CD4-positive, alpha-beta T cell treated with Interleukin-15 for 1 hour (primary cell): ENCODE results near the gene OSBPL5.
"Not testable (repeated sequence)": the region's sequence is repeated elsewhere in the genome, so short reads cannot be mapped to it uniquely, and the experiment has no call there.

Experiments
- DNase-seq: peaks from one replicate; pipeline ENCODE4 v3.0.0-alpha.2; 2020

The OSBPL5 gene

DNA sequence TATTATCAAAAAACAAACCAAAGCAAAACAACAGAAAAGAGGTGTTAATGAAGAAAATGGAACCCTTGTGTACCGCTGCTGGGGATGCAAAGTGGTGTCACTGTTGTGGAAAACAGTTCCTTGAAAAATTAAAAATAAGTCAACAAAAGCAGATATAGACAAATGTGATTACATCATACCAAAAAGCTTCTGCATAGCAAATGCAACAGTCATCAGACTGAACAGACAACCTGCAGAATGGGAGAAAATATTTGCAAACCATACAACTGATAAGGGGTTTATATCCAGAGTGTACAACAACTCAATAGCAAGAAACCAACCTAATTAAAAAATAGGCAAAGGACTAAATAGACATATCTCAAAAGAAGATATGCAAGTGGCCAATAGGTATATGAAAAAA is 85.0 kb downstream of the OSBPL5 start:
- DNase-seq, result no peak

DNA sequence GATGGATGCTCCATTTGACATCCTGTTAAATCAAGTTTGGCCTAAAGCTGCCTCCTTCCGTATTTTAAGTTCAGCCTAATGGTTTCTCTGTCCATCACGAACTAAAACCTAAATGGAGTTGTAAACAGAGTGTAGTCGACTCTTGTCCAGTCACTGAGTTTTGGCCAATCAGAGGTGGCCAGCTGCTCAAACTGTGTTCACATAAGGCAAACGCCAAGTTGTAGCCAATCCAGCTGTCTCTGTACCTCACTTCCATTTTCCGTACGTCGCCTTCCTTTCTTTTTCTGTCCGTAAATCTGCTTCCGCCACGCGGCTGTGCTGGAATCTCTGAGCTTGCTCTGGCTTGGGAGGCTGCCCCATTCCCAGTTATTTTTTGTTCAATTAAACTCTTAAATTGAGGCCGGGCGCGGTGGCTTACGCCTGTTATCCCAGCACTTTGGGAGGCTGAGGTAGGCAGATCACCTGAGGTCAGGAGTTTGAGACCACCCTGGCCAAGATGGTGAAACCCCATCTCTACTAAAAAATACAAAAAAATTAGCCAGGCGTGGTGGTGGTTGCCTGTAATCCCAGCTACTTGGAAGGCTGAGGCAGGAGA is 87.2 kb downstream of the OSBPL5 start:
- no peak for DNase-seq

DNA sequence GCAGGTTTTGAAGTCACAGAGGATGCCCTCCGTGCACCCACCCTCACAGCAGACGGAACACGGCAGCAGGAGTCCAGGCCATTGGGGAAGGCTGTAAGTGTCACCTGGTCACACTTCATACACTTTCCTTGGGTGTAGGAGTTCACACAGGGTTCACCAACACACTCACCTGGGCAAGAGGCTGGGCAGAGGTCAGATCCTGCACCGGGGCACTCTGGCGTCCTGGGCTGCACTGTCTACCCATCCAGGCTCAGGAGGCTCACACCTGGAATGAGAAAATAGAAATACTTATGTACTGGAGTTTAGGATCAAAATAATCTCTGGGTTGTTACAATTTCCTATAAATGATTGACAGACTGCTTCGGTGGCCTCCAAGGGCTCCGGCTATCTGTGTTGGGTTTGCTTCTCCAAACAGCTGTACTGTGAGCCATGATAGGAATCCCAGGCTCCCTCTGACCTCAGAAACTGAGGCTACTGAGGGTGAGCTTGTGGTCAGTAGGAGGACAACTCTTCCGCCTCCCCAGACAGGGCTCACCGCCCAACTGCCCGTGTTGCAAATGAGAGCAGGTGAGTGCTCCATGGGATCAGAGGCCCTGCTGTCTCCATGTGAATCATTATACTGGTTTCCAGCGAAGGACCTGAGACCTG is 87.8 kb downstream of the OSBPL5 start:
- DNase-seq, result no peak

DNA sequence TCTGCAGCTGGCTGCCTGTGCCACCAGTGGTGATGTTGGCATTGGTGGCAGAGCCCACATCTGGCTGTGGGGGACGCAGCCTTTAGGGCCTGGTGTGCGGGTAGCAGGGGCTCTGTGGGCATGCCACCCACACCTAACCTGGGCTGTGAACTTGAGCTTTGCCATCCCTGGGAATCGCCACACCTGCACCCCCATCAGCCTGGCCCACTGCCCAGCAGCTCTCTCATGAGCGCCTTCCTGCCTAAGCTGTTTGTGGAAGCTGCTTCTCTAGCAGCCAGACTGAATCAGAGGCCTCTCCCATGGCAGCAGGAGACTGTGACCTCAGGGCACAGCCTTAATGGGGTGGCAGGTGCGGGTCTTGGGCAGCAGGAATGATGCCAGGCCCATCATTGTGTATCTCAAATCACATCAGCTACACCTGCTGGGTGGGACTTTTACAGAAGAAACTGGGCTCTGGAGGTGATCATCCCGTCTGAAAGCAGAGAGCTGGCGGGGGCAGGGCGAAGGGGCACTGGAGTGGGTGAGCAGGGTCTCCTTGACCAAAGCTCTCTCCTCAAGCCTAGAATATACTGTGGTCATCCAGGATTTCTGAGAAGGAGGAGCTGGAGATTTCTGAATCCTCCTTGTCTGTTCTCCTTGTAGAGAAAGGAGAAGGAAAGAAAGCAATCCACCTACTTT is 90.1 kb downstream of the OSBPL5 start:
- no peak for DNase-seq

DNA sequence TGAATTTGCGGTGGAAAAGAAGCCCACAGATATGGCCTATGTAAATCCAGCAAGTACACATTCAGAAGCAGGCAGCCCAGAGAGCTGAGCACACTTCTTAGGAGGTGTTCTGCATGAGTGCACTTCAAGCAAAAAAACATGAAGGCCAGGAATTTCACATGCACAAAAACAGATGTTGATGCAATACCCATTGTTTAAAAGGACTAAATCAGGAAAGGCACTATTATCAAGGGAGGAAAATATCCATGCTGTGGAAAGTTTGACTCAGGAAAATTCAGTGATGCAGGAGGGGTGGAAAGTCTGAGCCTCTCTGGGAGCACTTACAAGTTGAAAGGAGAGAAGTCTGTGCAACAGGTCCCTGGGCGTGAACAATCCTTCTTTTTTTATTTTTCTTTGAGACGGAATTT is 92.1 kb downstream of the OSBPL5 start:
- no peak for DNase-seq

DNA sequence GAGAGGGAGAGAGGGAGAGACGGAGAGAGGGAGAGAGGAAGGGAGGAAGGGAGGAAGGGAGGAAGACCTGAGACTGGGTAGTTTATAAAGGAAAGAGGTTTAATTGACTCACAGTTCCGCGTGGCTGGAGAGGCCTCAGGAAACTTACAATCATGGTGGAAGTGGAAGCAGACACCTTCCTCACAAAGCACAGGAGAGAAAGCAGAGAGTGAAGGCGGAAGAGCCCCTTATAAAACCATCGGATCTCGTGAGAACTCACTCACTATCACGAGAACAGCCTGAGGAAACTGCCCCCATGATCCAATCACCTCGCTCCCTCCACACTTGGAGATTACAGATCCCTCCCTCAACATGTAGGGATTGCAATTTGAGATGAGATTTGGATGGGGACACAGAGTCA is 95.7 kb downstream of the OSBPL5 start:
- DNase-seq, result no peak

DNA sequence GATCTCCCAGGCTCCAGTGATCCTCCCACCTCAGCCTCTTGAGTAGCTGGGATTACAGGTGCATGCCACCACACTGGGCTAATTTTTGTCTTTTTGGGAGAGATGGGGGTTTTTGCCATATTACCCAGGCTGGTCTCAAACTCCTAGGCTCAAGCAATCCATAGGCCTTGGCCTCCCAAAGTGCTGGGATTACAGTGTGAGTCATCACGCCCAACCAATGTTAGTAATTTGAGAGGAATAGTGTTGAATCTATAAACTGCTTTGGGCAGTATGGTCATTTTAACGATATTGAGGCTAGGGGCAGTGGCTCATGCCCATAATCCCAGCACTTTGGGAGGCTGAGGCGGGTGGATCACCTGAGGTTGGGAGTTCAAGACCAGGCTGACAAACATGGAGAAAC is 98.8 kb downstream of the OSBPL5 start:
- not testable (repeated sequence) for DNase-seq

DNA sequence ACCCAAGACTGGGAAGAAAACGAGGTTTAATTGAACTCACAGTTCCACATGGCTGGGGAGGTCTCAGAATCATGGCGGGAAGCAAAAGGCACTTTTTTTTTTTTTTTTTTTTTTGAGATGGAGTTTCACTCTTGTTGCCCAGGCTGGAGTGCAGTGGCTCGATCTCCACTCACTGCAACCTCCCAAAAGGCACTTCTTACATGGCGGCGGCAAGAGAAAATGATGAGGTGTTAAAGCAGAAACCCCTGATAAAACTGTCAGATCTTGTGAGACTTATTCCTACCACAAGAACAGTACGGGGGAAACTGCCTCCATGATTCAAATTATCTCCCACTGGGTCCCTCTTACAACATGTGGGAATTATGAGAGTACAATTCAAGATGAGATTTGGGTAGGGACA is 100.4 kb downstream of the OSBPL5 start:
- DNase-seq, result not testable (repeated sequence)

DNA sequence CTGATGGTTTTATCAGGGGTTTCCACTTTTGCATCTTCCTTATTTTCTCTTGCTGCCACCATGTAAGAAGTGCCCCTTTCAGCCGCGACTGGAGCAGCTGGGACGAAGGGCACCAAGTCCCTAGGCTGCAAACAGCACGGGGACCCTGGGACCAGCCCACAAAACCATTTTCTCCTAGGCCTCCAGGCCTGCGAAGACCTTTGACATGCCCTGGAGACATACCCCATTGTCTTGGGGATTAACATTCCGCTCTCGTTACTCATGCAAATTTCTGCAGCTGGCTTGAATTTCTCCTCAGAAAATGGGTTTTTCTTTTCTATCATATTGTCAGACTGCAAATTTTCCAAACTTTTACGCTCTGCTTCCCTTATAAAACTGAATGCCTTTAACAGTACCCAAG is 101.2 kb downstream of the OSBPL5 start:
- not testable (repeated sequence) for DNase-seq

DNA sequence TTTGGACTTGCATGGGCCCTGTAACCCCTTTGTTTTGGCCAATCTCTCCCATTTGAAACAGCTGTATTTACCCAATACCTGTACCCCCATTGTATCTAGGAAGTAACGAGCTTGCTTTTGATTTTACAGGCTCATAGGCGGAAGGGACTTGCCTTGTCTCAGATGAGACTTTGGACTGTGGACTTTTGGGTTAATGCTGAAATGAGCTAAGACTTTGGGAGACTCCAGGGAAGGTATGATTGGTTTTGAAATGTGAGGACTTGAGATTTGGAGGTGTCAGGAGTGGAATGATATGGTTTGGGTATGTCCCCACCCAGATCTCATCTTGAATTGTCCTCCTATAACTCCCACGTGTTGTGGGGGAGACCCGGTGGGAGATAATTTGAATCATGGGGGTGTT is 101.7 kb downstream of the OSBPL5 start:
- DNase-seq, result not testable (repeated sequence)

DNA sequence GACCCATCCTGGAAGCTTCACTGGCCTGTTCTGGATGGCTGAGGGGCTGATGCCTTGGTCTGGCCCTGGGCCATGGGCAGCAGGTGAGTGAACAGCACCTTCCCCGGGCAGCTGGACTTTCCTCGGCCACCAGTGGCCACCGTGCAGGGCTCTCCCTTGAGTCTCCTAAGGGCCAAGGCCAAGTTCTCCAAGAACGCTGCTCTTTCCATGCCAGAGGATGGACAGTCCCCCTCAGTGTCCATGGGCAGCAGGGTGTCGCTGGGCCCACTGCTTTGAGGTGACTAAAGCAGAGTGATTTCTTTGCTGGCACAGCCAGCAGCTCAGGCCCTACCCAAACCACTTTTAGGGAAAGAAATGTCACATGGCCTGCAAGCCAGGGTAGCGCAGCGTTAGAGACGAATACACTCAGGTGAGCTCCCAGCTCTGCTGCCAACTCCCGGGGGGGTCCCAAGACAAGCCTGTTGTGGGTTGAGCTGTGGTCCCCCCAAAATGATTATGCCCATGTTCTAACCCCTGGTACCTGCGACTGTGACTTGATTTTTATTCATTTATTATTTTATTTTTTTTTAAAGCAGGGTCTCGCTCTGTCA is 104.6 kb downstream of the OSBPL5 start:
- DNase-seq, result no peak

DNA sequence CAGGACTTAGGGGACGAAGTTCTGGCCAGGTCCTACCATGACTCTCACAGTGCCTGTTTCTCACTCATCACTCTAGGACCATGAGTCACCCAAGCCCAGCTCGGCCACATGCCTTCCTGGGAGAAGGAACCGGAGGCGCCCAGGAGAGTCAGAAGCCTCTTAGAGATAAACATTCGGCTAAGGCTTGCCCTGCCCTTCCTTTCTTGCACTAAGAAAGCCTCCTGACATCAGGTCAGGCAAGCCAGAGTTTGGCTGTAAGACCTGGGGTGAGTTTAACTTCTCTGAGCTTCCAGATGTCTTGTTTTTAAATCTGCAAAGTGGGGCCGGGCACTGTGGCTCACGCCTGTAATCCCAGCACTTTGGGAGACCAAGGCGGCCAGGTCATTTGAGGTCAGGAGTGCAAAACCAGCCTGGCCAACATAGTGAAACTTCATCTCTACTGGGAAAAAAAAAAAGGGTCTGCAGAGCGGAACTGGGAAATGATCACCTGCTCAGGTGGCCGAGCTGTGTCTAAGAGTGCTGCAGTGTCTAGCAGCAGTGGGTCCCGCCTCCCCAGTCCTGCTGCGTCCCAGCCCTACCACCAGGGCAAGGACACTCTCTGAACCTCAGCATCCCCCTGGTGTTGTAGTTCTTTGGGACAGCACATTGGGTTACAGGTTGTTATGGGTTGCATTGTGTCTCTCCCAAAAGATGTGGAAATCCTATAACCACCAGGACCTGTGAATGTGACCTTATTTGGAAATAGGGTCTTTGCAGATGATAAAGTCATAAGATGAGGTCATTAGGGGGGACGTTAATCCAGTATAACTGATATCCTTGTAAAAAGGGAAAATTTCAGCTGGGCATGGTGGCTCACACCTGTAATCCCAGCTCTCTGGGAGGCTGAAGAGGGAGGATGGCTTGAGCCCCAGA is 106.1 kb downstream of the OSBPL5 start:
- no peak for DNase-seq

DNA sequence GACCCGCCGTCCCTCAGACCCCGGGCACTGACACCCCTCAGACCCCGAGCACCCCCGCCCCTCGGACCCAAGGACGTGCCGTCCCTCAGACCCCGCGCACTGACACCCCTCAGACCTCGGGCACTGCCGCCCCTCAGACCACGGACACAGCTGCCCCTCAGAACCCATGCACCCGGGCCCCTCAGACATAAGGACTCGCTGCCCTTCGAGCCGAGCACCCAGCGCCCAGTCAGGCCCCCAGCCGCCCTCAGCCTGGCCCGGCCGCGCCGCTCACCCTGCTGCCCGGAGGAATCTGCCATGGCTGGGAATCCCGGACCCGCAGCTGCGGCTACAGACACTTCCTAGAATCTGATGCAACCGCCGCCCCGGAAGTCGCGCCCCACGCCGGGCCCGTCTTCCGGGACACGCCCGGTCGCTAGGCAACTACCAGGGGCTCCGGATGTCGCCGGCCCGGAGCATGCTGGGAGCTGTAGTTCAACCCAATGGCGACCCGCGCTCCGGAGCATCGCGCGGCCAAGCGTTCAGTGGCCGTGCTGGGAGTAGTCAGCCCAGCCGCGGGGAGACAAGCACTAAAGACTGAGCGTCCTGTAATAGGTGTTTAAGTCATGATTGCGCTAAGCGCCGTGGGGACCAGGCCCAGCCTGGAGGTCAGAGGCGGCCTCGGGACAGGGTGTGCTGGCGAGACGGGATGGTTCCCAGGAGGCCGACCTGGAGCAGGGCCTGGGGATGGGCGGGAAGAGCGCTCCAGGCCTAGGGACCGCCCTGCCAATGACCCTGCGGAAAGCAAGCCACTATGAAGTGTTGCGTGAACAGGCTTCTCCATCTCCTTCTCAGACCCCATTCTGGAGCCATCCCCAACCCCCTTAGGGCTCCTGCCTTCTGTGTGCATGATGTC is 107.8 kb downstream of the OSBPL5 start, which contains the start of gene CARS1:
TSS of gene CARS1 (minus strand) at position 355 of the 895 bp plus-strand sequence. CDS start at position 299, 56 bp downstream.
- peak; percentile 95 for DNase-seq

DNA sequence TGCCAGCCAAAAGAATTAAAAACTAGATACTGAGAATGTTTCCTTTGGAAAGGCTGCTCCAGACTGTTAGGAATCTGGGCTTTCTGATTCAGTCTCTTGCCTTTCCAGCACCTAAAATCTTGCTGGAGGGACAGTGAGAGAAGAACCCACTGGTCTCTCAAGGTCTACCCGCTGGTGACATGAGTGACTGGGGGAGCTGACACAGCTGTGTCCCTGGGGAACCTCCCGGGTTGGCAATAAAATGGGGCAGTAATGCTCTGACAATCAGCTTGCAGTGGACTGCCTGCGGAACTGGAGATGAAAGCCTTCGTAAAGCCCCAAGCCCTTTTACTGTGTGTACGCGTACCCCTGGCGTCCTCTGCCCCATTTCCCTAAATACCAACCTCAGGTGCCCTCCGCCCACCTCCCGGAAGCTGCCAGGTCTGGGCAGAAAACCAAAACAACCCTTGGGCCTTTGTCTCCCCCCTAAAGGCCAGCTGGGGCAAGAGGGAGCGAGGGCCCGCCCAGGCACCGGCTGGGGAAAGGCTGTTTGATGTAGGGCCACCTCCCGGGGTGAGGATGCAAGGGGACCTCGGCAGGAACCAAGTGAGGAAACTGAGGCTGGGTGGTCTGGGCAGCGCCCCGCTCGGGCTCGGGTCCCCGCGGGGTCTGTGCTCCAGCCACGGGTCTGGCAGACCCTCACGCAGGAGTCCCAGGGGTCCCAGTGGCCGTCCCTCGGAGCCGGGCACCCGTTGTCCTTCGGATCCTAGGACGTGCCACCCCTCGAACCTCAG is 108.6 kb downstream of the OSBPL5 start:
- DNase-seq, result no peak

DNA sequence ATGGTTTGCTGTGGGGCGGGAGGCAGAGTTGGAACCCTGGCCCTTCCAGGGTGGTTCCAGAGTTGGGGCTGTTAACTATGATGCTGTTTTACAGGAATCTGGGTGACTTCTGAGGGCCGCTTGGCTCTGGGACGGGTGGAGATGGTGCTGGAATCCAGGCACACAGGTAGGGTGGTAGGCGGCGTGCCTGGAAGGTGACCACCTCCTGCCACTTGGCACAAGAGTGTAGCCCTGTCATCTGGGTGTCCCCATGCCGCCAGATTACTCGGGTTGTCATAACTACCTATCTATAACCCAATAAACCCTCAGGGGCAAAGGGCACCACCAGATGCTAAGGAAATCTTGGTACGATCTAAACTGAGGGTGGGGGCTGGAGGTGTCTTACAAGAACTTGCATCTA is 109.2 kb downstream of the OSBPL5 start:
- no peak for DNase-seq

DNA sequence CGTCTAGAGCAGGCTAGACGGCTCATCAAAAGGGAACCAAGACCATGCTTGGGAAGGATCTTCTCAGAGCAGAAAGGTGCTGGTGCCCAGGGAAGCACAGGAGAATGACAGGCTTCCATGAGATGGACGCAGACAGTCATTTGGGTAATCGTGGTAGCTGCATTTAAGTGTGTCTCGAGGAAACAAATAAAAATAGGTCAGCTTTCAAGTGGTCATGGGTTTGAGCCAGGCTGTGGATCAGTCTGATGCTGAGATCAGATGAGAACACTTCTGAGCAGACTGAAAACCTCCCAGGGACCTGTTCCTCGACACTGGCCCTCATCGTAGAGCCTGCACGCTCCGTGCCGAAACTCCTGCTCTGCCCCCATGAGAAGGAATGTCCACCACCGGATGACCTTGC is 112.5 kb downstream of the OSBPL5 start:
- DNase-seq, result no peak

DNA sequence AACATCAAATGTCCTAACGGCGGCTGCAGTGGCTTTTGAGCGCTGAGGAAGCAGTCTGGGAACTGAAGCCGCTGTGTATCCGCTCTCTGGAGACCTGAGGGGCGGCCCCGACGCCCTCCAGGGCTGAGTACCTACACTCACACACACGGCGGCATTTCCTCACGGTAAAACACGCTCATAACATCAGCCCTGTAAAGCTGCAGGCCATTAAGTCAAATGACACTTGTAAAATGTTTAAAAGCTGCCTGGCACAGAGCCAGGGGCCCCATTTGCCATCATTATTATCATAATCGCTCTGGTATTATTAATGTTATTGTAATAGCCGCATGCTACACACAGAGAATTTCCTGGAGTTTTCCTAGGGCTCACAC is 113.0 kb downstream of the OSBPL5 start:
- no peak for DNase-seq

DNA sequence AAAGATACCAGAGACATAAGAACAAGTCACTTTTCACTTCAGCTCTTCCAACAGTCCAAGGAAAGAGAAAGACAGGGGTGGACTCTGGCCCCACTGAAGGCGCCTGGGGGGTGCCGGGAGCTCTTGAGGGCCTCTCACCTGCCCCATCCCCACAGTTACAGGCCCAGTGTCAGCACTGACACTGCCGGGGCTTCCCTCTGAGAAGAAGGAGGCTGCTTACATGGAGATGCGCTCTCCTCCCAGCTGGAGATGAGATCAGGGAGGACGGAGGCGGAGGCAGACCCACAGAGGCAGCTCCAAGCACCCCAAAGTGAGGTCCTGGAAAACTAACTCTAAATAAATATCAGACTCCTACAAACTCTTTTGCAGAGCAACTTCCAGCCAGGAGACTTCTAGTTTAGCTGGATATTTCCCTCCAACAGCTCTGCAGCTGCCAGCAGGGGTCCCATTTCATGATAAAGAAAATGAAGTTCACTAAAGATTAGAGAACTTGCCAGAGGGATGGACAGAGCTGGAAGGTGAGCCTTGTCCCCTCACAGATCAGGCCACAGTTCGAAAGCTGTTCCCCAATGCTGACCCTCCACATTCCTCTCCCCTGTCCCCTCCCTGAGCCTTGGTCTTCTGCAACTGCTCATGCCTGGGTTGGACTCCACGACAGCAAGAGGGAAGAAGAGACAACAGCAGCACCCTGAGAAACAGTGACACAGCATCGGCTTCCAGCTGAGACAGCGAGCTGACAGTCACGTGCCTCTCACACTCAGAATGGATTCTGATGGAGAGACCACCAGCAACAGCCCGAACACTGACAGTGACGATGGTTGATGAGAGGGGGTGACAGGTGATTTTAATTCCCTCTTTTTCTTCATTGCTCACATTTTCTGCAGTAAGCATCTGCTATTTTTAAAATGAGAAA is 113.7 kb downstream of the OSBPL5 start:
- DNase-seq, result no peak

DNA sequence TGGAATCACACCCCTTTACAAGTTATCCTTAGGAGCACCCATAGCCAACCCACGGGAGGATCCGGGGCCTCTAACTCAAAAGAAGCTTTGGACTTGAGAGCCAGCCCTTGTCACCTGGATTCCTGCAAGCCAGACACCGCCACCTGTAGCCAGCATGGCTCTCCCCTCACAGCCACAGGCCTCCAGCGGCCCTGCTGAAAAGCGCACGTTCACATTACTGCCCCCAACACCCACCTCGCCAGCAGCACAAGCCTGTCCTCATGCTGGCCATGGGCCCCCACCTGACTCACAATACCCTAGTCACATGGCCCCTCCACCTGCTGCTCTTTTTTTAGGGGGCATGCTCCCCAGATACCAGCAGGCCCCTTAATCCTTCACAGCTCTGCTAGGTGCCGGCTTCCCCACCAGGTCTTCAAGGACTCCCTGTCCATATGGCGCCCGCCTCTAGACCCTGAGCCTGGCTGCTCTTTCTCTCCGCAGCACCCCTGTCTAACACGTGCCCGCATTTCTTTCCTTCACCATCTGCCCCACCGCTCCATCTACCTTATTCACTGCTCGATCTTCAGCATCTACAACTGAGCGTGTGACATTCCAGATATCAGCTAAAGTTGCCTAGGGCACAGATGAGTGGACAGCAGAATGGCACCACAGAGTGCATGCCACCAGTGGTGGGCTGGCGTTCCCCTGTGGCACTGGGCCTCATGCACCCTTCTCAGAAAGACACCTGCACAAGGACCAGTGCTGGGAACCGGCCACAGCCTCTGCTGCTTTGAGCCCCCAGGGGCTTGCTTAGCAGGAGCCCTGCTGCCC is 114.5 kb downstream of the OSBPL5 start:
- no peak for DNase-seq
